Measurements from ENCODE around the gene UNC13C.

Gene UNC13C

GRCh38 chr15:54017251-54017650 lies 39.0 kb downstream of the UNC13C start:
- H3K4me3 ChIP-seq (ENCODE audit: insufficient read depth, low read depth, low read length): no peak overlapping the region
- 89% methylated on average over 1 of the region's 1 CpG for WGBS, 2 experiments
- no peaks in the 10 kb centered on the region for H3K9me3 ChIP-seq (ENCODE audit: control insufficient read depth, low read length)
- no peak overlapping the region for H3K27ac ChIP-seq (ENCODE audit: insufficient read depth, low read depth, low read length, poor library complexity, severe bottlenecking)
- H3K27me3 ChIP-seq (ENCODE audit: control insufficient read depth, insufficient read depth, low read length, poor library complexity, severe bottlenecking): no peaks in the 10 kb centered on the region
- no peaks in the 10 kb centered on the region for H3K36me3 ChIP-seq (ENCODE audit: control insufficient read depth, insufficient read depth, low read length)
- H3K4me1 ChIP-seq (ENCODE audit: control insufficient read depth, insufficient read depth, low read length): no peaks in the 10 kb centered on the region

- Histone ChIP-seq H3K4me3 (ENCODE audit: insufficient read depth, low read depth, low read length) (no peak overlapping the region), H3K4me1 (ENCODE audit: control insufficient read depth, insufficient read depth, low read length) (no peaks in the 10 kb centered on the region), H3K9me3 (ENCODE audit: control insufficient read depth, low read length) (no peaks in the 10 kb centered on the region), H3K27ac (ENCODE audit: insufficient read depth, low read depth, low read length, poor library complexity, severe bottlenecking) (no peak overlapping the region), H3K36me3 (ENCODE audit: control insufficient read depth, insufficient read depth, low read length) (no peaks in the 10 kb centered on the region), H3K27me3 (ENCODE audit: control insufficient read depth, insufficient read depth, low read length, poor library complexity, severe bottlenecking) (no peaks in the 10 kb centered on the region)
- WGBS, 2 experiments: 95 to 97% methylated on average over 3 of the region's 3 CpGs
Measured at GRCh38 chr15:54017959-54018358, 39.7 kb downstream of the UNC13C start.

GRCh38 chr15:54026258-54026657 lies 48.0 kb downstream of the UNC13C start:
- Histone ChIP-seq H3K36me3 (ENCODE audit: control insufficient read depth, insufficient read depth, low read length) (no peaks in the 10 kb centered on the region), H3K27ac (ENCODE audit: insufficient read depth, low read depth, low read length, poor library complexity, severe bottlenecking) (no peak overlapping the region), H3K4me1 (ENCODE audit: control insufficient read depth, insufficient read depth, low read length) (no peaks in the 10 kb centered on the region), H3K9me3 (ENCODE audit: control insufficient read depth, low read length) (no peaks in the 10 kb centered on the region), H3K27me3 (ENCODE audit: control insufficient read depth, insufficient read depth, low read length, poor library complexity, severe bottlenecking) (no peaks in the 10 kb centered on the region), H3K4me3 (ENCODE audit: insufficient read depth, low read depth, low read length) (no peak overlapping the region)
- WGBS, 2 experiments: 90 to 98% methylated on average over 3 of the region's 3 CpGs

DNA sequence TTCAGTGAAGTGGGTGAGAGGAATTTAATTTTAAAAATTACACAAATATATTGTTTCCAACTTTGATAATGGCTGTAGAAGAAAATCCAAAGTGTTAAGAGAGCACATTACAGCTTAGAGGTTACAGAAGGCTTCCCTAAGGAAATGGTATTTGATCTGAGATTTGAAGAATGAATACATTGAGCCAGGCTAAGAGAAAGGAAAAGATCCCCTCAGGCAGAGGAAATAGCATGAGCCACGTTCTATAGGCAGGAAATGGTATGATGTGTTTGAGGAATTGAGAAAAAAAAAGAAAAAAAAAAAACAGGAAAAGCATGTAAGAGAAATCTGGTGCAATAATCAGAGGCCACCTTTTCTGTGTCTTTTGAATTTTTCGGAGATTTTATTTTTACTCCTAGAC lies 48.6 kb downstream of the UNC13C start:
- H3K4me3 ChIP-seq (ENCODE audit: insufficient read depth, low read depth, low read length): no peak overlapping the region
- H3K9me3 ChIP-seq (ENCODE audit: control insufficient read depth, low read length): no peaks in the 10 kb centered on the region
- no peaks in the 10 kb centered on the region for H3K4me1 ChIP-seq (ENCODE audit: control insufficient read depth, insufficient read depth, low read length)
- H3K36me3 ChIP-seq (ENCODE audit: control insufficient read depth, insufficient read depth, low read length): no peaks in the 10 kb centered on the region
- H3K27me3 ChIP-seq (ENCODE audit: control insufficient read depth, insufficient read depth, low read length, poor library complexity, severe bottlenecking): no peaks in the 10 kb centered on the region
- WGBS, 2 experiments: 79 to 83% methylated on average over 2 of the region's 2 CpGs
- H3K27ac ChIP-seq (ENCODE audit: insufficient read depth, low read depth, low read length, poor library complexity, severe bottlenecking): no peak overlapping the region

DNA sequence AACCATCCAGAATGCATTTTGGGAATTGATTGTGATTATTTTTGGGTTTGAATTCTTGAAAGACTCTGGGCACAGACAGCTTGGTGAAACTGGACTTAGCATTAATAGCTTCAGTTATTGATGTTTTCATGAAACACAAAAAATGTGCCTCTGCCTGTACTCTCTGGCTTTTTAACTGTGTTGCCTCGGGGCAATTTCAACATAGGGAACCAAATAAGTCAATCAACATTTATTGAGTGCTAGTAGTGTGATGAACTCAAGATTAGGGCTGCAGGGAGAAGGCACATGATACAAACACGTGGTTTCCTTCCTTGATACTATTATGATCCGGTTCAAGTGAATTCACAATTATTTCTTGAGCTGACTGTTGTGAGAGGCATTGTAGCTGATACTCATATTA lies 50.8 kb downstream of the UNC13C start:
- Histone ChIP-seq H3K9me3 (ENCODE audit: control insufficient read depth, low read length) (no peaks in the 10 kb centered on the region), H3K27me3 (ENCODE audit: control insufficient read depth, insufficient read depth, low read length, poor library complexity, severe bottlenecking) (no peaks in the 10 kb centered on the region), H3K27ac (ENCODE audit: insufficient read depth, low read depth, low read length, poor library complexity, severe bottlenecking) (no peak overlapping the region), H3K4me3 (ENCODE audit: insufficient read depth, low read depth, low read length) (no peak overlapping the region), H3K4me1 (ENCODE audit: control insufficient read depth, insufficient read depth, low read length) (no peaks in the 10 kb centered on the region), H3K36me3 (ENCODE audit: control insufficient read depth, insufficient read depth, low read length) (no peaks in the 10 kb centered on the region)
- WGBS, 2 experiments: 90% methylated on average over 2 to 3 of the region's 3 CpGs

DNA sequence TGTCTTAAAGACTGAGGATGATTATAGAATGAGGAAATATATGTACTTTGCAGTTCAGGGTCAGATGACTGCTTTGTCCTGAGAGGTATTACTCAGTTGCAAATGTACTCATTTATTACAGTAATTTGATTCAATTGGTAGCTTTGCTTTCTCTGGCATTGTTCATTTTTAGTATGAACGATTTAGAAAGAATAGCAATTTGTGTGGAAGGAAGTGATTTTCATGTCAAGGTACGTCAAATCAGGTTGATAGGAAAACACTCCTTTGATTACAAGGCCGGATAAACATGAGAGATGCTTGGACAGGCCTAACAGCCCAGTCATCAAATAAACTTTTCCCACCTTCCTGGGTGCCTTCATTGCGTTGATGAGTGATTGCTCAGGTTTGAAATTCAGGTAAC lies 53.8 kb downstream of the UNC13C start:
- no peak overlapping the region for H3K4me3 ChIP-seq (ENCODE audit: insufficient read depth, low read depth, low read length)
- no peaks in the 10 kb centered on the region for H3K9me3 ChIP-seq (ENCODE audit: control insufficient read depth, low read length)
- H3K27ac ChIP-seq (ENCODE audit: insufficient read depth, low read depth, low read length, poor library complexity, severe bottlenecking): no peak overlapping the region
- no peaks in the 10 kb centered on the region for H3K36me3 ChIP-seq (ENCODE audit: control insufficient read depth, insufficient read depth, low read length)
- no peaks in the 10 kb centered on the region for H3K27me3 ChIP-seq (ENCODE audit: control insufficient read depth, insufficient read depth, low read length, poor library complexity, severe bottlenecking)
- WGBS, 2 experiments: 85 to 94% methylated on average over 3 to 4 of the region's 4 CpGs
- H3K4me1 ChIP-seq (ENCODE audit: control insufficient read depth, insufficient read depth, low read length): no peaks in the 10 kb centered on the region

GRCh38 chr15:54033356-54033860 lies 55.2 kb downstream of the UNC13C start:
- no peak overlapping the region for H3K4me3 ChIP-seq (ENCODE audit: insufficient read depth, low read depth, low read length)
- no peaks in the 10 kb centered on the region for H3K4me1 ChIP-seq (ENCODE audit: control insufficient read depth, insufficient read depth, low read length)
- no peak overlapping the region for H3K27ac ChIP-seq (ENCODE audit: insufficient read depth, low read depth, low read length, poor library complexity, severe bottlenecking)
- H3K36me3 ChIP-seq (ENCODE audit: control insufficient read depth, insufficient read depth, low read length): no peaks in the 10 kb centered on the region
- 88 to 92% methylated on average over 2 to 3 of the region's 3 CpGs for WGBS, 2 experiments
- no peaks in the 10 kb centered on the region for H3K9me3 ChIP-seq (ENCODE audit: control insufficient read depth, low read length)
- no peaks in the 10 kb centered on the region for H3K27me3 ChIP-seq (ENCODE audit: control insufficient read depth, insufficient read depth, low read length, poor library complexity, severe bottlenecking)

GRCh38 chr15:54033869-54034458 lies 55.7 kb downstream of the UNC13C start:
- Histone ChIP-seq H3K4me1 (ENCODE audit: control insufficient read depth, insufficient read depth, low read length) (no peaks in the 10 kb centered on the region), H3K36me3 (ENCODE audit: control insufficient read depth, insufficient read depth, low read length) (no peaks in the 10 kb centered on the region), H3K9me3 (ENCODE audit: control insufficient read depth, low read length) (no peaks in the 10 kb centered on the region), H3K27ac (ENCODE audit: insufficient read depth, low read depth, low read length, poor library complexity, severe bottlenecking) (no peak overlapping the region), H3K27me3 (ENCODE audit: control insufficient read depth, insufficient read depth, low read length, poor library complexity, severe bottlenecking) (no peaks in the 10 kb centered on the region), H3K4me3 (ENCODE audit: insufficient read depth, low read depth, low read length) (no peak overlapping the region)
- WGBS, 2 experiments: 88 to 91% methylated on average over 3 of the region's 3 CpGs

GRCh38 chr15:54035616-54036015 lies 57.4 kb downstream of the UNC13C start:
- no peak overlapping the region for H3K4me3 ChIP-seq (ENCODE audit: insufficient read depth, low read depth, low read length)
- WGBS, 2 experiments: 94 to 95% methylated on average over 7 of the region's 7 CpGs
- H3K27ac ChIP-seq (ENCODE audit: insufficient read depth, low read depth, low read length, poor library complexity, severe bottlenecking): no peak overlapping the region
- no peaks in the 10 kb centered on the region for H3K9me3 ChIP-seq (ENCODE audit: control insufficient read depth, low read length)
- no peaks in the 10 kb centered on the region for H3K36me3 ChIP-seq (ENCODE audit: control insufficient read depth, insufficient read depth, low read length)
- H3K4me1 ChIP-seq (ENCODE audit: control insufficient read depth, insufficient read depth, low read length): no peaks in the 10 kb centered on the region
- no peaks in the 10 kb centered on the region for H3K27me3 ChIP-seq (ENCODE audit: control insufficient read depth, insufficient read depth, low read length, poor library complexity, severe bottlenecking)

DNA sequence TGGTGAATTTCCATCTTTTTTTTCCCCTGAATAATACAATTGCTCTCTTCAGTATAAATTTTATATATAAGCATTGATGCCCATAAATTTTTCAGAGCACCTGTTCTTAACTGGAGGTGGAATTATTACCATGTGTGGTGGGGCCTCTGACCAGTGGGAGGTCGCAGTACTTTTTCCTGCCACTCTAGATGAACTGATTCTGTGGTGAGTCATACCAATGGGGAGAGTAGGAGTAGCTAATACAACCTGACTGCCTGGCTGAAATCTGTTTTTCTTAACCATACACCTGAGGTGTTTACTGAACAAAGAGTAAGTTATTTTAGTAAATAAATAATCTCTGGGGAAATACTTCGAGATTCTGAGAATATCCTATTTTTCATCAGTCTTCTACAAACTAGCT lies 67.2 kb downstream of the UNC13C start:
- no peak overlapping the region for H3K27ac ChIP-seq (ENCODE audit: insufficient read depth, low read depth, low read length, poor library complexity, severe bottlenecking)
- H3K4me3 ChIP-seq (ENCODE audit: insufficient read depth, low read depth, low read length): no peak overlapping the region
- H3K4me1 ChIP-seq (ENCODE audit: control insufficient read depth, insufficient read depth, low read length): no peaks in the 10 kb centered on the region
- H3K27me3 ChIP-seq (ENCODE audit: control insufficient read depth, insufficient read depth, low read length, poor library complexity, severe bottlenecking): no peaks in the 10 kb centered on the region
- H3K9me3 ChIP-seq (ENCODE audit: control insufficient read depth, low read length): no peaks in the 10 kb centered on the region
- WGBS, 2 experiments: 74 to 79% methylated on average over 1 of the region's 2 CpGs
- no peaks in the 10 kb centered on the region for H3K36me3 ChIP-seq (ENCODE audit: control insufficient read depth, insufficient read depth, low read length)

DNA sequence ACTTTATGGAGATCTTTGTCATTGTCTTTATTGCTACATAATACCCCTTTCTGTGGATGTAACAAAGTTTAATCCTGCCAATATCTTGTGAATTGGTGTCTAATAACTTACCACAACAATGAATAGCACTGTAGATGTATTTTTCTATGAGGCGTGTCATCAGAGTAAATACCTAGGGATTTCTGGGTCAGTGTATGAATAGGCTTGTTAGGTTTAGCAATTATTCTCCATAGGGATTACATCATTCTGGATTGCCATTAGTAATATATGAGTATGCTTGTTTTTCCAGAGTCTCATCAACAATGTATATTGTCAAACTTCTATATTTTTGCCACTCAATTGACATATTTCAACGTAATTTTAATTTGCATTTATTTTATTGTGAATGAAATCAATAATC lies 67.9 kb downstream of the UNC13C start:
- H3K4me1 ChIP-seq (ENCODE audit: control insufficient read depth, insufficient read depth, low read length): no peaks in the 10 kb centered on the region
- H3K36me3 ChIP-seq (ENCODE audit: control insufficient read depth, insufficient read depth, low read length): no peaks in the 10 kb centered on the region
- H3K27me3 ChIP-seq (ENCODE audit: control insufficient read depth, insufficient read depth, low read length, poor library complexity, severe bottlenecking): no peaks in the 10 kb centered on the region
- no peaks in the 10 kb centered on the region for H3K9me3 ChIP-seq (ENCODE audit: control insufficient read depth, low read length)
- no peak overlapping the region for H3K27ac ChIP-seq (ENCODE audit: insufficient read depth, low read depth, low read length, poor library complexity, severe bottlenecking)
- H3K4me3 ChIP-seq (ENCODE audit: insufficient read depth, low read depth, low read length): no peak overlapping the region
- WGBS, 2 experiments: 89% methylated on average over 1 of the region's 2 CpGs; no CpG with 5 or more reads in 1 of the 2 experiments
